Endothelial cell of umbilical vein (primary cell): ENCODE results near the gene NAPB.

Experiments used
- MYC ChIP-seq: IDR thresholded peaks from one replicate; pipeline ENCODE4 v1.6.1; 2011; ENCODE audit warnings: mild to moderate bottlenecking, low read depth, low read length
- POLR2A ChIP-seq: IDR thresholded peaks from 2 replicates; pipeline ENCODE4 v1.6.1; 2012; ENCODE audit warnings: low read depth, mild to moderate bottlenecking, control low read depth, low read length
- TF ChIP-seq, protein P1 (sequence below): IDR thresholded peaks from 2 replicates; pipeline ENCODE4 v1.6.1; 2011; ENCODE audit not compliant: insufficient read depth, insufficient read length
- TF ChIP-seq, protein P2 (sequence below), 2 donors: IDR thresholded peaks; 1 replicate in 1 of 2; 2 replicates in 1 of 2; pipeline ENCODE4 v1.5.1; 2011; ENCODE audit warnings: low read length in 2 of 2, mild to moderate bottlenecking in 2 of 2, moderate library complexity in 2 of 2, control low read depth in 1 of 2, inconsistent platforms in 1 of 2, low read depth in 1 of 2; ENCODE audit not compliant: insufficient read depth in 1 of 2; ENCODE audit errors: extremely low read depth in 1 of 2

GRCh38 chr20:23332467-23332866 is 88.8 kb downstream of the NAPB start:
- TF ChIP-seq, protein P1, sequence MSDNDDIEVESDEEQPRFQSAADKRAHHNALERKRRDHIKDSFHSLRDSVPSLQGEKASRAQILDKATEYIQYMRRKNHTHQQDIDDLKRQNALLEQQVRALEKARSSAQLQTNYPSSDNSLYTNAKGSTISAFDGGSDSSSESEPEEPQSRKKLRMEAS: no peak
- TF ChIP-seq, protein P2, sequence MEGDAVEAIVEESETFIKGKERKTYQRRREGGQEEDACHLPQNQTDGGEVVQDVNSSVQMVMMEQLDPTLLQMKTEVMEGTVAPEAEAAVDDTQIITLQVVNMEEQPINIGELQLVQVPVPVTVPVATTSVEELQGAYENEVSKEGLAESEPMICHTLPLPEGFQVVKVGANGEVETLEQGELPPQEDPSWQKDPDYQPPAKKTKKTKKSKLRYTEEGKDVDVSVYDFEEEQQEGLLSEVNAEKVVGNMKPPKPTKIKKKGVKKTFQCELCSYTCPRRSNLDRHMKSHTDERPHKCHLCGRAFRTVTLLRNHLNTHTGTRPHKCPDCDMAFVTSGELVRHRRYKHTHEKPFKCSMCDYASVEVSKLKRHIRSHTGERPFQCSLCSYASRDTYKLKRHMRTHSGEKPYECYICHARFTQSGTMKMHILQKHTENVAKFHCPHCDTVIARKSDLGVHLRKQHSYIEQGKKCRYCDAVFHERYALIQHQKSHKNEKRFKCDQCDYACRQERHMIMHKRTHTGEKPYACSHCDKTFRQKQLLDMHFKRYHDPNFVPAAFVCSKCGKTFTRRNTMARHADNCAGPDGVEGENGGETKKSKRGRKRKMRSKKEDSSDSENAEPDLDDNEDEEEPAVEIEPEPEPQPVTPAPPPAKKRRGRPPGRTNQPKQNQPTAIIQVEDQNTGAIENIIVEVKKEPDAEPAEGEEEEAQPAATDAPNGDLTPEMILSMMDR (IDR thresholded peaks at IDR 0.05; ENCODE audit: extremely low read depth in 1 of 2, insufficient read depth in 1 of 2, low read depth in 1 of 2, low read length in 2 of 2): no peak
- TF ChIP-seq MYC (no peak), POLR2A (no peak)
